DND-41 (cell line): ENCODE results near the gene ACER3.

ENCODE experiments used
- EZH2 ChIP-seq: IDR thresholded peaks from 3 replicates; pipeline ENCODE4 v1.6.1; 2012; ENCODE audit warnings: borderline replicate concordance, low read depth, mild to moderate bottlenecking, moderate library complexity, low read length, inconsistent platforms; ENCODE audit not compliant: severe bottlenecking
- TF ChIP-seq, protein P1 (sequence below): IDR thresholded peaks from 2 replicates; pipeline ENCODE4 v1.5.1; 2012; ENCODE audit warnings: borderline replicate concordance, low read length, moderate library complexity, mild to moderate bottlenecking; ENCODE audit not compliant: poor library complexity, severe bottlenecking; ENCODE audit errors: extremely low read depth

DNA sequence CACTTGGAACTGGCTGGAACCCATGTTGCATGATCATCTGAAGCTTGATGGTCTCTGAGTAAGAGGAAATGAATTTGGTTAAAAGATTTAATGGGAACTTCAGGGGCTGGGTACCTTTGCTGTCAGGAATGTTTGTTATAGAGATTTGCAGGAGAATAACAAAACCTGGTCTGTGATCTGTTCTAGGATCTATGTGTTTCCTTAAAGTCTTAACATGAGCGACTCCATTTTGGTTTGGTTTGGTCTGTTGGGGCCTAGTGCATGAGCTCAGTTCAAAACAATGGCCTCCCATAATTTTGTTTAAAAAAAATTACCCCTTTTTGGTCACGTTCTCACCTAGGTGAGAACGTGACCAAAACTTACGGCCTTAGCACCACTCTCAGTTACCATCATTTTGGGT lies 49.5 kb upstream of the ACER3 start:
- no peak for TF ChIP-seq EZH2
- TF ChIP-seq, protein P1, sequence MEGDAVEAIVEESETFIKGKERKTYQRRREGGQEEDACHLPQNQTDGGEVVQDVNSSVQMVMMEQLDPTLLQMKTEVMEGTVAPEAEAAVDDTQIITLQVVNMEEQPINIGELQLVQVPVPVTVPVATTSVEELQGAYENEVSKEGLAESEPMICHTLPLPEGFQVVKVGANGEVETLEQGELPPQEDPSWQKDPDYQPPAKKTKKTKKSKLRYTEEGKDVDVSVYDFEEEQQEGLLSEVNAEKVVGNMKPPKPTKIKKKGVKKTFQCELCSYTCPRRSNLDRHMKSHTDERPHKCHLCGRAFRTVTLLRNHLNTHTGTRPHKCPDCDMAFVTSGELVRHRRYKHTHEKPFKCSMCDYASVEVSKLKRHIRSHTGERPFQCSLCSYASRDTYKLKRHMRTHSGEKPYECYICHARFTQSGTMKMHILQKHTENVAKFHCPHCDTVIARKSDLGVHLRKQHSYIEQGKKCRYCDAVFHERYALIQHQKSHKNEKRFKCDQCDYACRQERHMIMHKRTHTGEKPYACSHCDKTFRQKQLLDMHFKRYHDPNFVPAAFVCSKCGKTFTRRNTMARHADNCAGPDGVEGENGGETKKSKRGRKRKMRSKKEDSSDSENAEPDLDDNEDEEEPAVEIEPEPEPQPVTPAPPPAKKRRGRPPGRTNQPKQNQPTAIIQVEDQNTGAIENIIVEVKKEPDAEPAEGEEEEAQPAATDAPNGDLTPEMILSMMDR: no peak
